HG03159 (cell line): ENCODE measurements around the gene MAPK7.

Experiments
- ATAC-seq: cut with Tn5 transposase; IDR thresholded peaks from one replicate; pipeline ENCODE4 v1.9.1; 2021; ENCODE audit warnings: mild to moderate bottlenecking, moderate library complexity; ENCODE audit not compliant: unreplicated experiment

MAPK7 gene

DNA sequence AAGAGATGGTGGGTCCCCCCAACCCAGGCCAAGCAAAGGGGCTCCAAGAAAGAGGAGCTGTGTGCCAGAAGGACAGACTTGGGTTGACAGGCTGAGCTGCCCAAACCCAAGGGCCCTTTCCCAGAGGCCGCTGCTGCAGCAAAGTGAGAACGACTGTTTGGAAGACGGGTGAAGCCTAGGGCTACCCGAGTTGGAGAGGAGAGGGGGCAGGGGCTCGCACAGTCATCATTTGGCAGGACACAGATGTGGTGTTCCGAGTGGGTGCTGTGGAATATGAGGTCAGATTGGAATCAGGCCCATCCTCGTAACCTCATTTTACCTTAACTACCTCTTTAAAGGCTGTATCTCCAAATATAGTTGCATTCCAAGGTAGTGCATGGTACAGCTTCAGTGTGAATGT lies 14.0 kb downstream of the MAPK7 start:
- no peak for ATAC-seq

DNA sequence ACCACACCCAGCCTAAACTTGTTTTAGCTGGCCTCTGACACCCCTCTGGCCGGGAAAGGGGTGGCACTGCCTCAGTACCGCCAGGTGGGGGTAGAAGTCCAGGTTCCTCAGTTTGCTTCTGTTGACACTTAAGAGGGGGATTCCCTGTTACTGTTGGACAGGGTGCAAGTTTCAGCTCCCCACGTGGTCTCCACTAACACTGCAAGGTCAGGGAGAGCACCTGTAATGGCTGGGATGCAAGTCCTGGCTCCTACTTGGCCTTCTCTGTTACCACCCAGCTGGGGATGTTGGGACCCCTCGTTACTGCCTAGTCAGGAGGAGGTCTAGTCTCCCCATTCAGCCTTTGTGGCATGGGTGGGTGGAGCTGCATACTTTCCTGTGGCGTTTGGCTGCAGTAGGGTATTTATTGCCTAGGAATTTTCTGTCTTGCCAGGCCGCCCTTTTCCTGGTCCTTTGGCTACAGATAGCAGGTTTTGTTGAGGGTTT lies 19.3 kb downstream of the MAPK7 start:
- no peak for ATAC-seq

DNA sequence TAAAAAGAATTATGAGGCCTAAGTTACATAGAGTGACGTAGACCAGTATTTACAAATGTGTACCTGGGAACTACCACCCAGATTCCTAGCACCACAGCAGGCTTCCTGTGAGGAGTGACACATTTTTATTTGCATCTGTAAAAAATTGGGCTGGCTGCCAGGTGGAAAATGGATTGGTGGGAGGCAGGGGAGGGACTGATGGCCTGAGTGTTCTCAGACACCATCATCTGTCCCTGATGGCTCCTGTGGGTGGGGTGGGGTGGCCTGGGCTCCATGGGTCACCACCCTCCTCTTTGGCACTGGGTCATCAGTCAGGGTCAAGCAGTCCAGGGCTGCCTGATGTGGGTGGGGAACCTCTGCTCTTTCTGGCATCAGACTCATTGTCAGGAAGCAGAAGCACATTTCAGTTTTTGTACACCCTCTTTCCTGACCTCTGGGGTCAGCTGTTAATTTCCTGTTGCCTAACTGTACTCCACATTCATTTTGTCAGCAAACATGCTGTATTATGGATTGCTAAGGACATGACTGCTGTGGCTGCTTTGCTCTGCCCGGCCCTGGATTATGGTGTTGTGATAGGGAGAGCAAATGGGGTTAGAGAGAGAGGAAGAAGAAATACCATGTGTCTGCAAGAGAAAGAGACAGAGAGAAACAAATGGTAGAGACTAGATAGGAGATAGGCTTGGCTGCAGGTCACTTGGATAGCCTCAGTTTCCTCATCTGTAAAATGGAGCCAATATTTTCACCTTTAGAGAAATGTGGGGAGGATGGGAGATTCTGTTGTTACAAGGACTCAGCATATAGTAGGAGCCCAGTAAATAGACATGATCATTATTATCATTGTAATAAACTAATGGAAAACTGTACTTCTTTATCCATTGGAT lies 20.2 kb downstream of the MAPK7 start:
- ATAC-seq = no peak

DNA sequence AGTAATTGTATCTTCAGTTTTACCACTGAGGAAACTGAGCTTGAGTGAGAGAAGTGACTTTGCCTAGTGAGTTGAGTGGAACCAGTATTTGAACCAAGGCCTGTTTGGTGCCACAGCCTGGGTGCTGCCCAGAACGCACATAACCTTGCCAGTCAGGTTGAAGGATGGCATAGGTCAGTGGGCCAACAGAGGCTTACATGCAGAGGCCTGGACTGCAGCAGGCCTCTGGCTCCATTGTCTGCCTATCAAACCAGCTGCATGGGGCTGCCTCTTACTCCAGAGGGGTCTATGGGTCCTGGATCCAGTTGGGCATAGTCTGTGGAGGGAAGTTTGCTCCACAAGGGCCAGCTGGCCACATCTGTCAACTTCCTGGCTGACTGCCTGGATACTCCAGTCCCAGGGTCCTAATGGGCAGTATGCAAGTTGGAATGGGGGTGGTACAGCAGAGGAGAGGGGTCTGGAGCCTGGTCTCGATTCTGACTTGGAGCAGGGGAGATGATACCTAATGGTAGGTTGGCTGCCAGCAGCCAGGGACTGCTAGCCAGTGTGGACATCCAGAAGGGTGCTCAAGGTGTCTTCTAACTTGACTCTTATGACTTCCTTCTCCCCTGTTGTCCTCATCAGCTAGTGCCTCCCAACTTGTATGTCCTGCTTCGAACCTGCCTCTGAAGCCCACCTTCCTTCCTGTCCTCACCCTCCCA lies 21.6 kb downstream of the MAPK7 start:
- ATAC-seq = no peak

DNA sequence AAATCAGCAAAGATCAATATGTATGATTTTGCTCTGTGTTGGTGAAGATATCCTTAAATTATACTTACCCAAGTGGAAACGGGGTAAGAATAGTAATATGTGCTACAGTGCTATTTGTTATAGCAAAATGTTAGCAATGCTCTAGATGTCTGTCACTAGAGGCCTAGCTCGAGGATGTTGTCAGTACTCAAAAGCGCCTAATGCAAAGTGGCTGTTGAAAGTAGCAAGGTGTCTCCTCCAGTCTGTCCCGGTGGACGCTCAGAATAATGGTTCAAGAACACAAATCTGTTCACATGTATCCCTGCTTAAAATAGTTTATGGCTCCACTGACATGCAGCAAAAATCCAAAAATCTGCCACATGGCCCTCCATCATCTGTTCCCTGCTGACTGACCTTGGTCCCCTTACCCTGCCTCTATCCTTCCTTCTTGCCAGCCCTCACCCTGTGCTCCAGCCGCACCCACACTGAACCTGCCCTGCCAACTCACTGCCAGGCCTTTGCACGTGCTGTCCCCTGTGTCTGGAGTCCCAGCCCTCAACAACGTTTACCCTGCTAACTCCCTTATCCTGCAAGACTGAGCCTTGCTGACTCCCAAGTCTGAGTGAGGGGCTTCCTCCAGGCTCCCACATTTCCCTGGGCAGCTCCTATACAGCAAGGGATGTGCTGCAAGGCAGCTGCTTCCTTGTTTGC lies 23.2 kb downstream of the MAPK7 start:
- ATAC-seq = no peak

DNA sequence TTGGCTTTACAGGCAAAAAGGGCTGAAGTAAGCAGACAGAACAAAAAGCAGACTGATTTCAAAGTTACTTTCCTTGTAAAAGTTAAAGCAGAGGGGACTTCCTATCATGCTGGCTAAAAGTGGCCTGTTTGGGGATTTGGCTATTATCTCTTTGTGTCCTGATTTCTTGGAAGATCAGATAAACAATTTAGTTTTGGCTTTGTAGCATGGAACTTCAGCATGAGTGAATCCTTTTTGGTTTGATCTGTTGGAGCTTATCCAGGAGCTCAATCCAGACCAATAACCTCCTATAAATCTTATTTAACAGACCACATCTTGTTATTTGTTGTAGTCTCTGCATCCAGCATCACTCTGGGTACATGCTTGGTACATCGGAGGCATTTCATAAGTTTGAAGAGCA lies 23.9 kb downstream of the MAPK7 start:
- no peak for ATAC-seq

DNA sequence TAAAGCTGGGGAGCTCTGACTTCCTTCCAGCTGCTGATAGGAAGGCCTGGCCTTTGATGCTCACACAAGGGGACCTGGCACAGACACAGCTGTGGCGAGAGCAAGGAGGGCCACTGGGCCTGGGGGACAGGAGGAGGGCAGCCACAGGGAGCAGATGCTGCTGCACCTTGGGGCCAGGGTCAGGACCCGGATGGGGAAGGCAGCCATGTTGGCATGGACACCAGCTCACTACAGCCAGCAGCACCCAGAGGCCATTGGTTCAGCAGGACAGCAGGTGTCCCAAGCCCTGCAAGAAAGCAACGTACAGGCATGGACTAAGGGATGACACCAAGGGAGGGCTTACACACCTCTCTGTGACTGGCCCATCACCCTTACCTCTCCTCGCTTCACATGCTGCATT lies 24.7 kb downstream of the MAPK7 start:
- no peak for ATAC-seq

DNA sequence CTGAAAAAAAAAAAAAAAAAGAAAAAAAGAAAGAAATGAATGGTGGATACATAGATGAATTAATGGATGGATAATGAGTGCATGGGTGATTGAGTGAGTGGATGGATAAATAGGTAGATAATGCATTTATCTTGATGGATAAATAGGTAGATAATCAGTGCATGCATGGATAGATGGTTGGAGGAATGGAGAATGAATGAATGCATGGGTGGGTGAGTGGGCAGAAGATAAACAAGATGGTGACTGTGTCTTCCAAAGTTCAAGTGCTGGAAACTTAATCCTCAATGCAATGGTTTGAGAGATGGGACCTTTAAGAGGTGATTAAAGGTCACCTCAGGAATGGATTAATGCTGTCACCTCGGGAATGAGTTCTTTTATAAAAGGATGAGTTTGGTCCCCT lies 26.0 kb downstream of the MAPK7 start:
- no peak for ATAC-seq

DNA sequence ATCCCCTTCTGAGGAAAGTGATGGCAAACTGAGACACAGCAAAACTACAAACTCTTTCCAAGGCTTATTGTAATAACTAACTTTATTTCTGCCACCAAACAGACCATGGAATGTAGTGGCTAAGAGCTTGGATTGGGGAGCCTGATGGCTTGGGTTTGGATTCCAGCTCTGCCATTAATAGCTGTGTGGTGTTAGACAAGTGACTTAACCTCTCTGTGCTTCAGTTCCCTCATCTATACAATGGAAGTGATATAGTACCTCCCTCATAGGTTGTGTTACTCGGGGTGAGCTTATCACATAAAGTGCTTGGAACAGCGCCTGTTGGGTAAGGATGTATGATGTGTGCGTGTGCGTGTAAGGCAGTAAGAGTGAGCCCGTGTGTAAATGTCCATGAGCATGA lies 26.8 kb downstream of the MAPK7 start:
- ATAC-seq = no peak

DNA sequence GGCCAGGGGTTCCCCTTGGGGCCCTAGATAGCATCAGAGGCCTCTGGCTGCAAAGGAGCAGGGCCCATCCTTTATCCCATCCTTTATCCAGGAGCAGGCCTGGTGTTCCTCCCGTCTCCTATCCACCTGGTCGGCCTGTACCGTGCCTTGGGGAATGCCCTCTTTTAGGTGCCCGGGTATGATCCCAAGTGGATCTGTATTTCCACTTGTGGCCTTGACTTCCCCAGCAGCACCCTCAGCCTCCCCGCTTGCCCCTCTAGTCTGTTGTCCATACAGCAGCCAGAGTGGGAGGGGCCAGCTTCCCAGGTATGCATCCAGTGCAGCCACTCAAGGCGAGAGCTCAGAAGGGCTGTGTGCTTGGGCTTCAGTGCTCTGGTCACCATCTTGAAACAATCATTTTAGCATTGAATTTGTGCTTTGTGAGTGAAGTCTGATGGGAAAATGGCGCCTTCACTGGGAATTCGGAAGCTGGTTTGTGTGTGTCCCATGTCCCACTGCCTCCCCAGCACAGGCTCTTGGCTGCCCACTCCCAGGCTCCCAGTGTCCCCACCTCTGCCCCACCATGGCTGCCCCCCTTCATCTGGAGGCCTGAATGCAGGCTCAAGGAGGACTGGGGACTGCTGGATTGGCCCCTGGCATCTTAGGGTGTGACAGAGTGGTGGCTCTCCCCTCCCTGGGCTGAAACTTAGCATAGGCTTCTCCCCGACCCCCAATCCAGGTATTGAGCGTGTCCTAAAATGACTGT lies 29.5 kb downstream of the MAPK7 start:
- no peak for ATAC-seq

DNA sequence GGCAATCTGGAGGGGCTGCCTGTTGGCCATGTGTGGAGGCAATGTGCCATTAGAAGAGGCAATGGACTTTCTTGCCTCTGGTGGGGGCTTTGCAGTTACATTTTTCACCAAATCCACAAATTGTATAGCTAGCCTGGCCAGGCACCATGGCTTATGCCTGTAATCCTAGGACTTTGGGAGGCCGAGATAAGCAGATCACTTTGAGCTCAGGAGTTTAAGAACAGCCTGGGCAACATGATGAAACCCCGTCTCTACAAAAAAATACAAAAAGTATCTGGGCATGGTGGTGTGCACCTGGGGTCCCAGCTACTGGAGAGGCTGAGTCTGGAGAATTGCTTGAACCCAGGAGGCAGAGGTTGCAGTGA lies 30.0 kb downstream of the MAPK7 start:
- no peak for ATAC-seq

DNA sequence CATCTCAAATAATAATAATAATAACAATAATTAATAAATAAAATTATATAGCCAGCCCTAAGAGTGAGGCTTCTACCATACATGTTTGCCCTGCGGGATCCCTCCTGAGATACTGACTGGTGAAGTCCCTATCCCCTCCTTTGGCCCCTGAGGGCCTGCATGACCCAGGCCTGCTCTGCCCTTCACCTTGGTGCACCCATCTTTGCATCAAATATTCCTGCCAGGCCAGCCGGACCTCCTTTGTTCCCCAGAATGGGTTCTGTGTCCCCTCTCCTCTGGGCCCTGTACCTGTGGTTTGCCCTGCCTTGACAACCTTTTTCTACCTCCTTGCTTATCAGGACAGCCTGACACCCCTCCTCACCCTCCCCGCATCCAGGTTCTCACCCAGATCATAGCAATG lies 30.8 kb downstream of the MAPK7 start:
- ATAC-seq = no peak

DNA sequence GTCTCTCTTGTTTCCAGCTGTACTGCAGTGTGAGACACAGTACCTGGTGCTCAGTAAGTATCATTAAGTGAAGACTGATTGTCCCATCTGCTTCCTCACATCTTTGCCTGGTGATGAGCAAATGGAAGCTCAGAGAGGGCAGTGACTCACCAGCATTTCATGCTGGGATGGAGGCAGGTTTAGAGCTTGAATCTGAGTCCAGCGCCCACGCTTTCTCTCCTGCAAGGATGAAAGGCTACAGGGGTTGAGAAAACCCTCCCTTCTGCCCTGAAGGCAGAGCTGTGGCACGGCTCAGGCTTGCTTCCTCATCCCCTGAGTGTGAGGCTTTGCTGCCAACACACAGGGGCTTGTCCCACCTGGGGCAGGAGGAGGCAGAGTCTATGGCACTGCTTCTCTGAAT lies 31.2 kb downstream of the MAPK7 start:
- ATAC-seq = no peak

DNA sequence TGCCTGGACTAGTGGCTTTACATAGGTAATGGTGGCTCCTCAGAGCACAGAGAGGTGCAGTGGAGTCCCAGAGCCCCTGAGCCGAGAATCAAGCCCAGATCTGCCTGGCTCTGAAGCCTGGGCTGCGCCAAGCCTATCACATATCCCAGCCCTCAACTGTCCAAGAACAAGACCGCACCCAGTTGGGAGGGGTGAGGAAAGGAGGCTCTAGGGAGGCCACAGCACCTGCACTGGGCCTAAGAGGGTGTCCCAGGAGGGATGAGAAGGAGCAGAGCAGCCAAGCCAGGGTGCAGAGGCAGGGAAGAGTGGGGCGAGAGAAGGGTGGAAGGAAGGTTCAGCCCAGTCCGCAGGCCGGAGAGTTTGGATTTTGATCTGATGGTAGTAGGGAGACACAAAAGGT lies 31.8 kb downstream of the MAPK7 start:
- no peak for ATAC-seq

DNA sequence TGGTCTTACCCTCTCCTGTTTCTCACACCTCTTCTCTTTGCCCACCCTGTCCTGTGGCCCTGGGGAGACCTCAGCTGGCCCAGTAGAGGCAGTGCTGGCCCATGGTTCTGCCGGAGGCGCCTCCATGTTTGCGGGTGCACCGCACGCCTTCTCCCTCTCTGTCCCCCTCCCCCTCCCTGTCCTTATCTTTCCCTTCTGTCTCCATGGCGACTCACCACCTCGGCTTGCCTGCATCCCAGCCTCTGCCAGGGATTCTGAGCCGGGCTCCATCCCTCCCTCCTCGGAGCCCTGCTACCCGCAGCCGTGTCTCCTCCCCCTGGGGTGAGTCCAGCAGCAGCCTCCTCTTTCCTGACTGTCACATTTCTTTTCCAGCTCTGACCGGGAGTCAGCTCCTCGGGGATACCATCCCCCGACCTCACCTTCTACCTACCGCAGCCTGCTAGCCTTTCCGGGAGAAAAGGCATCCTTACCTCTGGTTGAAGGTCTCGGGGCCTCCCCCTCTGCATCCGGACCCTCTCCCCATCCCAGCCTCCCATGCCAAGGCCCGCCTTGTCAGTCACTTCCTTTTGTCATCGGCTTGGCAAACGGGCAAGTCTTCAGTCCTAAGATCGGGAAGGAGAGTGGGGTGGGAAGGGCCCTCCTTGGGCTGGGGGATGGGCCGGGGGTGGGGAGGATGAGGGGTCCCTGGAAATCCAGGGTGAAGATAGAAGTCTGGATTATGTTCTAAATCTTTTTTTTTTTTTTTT lies 32.8 kb downstream of the MAPK7 start, which contains the start of gene RNF112:
Gene RNF112, plus strand, starts transcription at position 358 of the 746 bp plus-strand sequence. Its CDS starts 177 bp downstream, at position 535.
- no peak for ATAC-seq

DNA sequence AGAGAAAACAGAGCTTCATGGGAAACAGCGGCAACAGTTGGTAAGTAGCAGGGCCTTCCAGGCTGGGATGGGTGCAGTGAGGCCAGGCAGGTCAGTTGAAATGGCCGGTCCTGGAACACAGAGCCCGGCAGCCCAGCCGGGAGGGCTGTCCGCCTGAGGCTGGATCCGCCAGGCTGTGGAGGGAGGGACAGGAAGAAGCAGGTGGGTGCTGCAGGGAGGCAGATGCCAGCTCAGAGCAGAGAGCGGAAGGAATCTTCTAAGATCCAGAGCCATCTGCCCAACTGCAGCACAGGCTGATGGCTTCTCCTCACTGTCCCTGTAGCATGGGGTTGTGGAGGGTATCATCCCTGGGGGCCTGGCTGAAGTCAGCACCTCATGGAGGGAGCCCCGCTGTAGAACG lies 33.3 kb downstream of the MAPK7 start:
- no peak for ATAC-seq

DNA sequence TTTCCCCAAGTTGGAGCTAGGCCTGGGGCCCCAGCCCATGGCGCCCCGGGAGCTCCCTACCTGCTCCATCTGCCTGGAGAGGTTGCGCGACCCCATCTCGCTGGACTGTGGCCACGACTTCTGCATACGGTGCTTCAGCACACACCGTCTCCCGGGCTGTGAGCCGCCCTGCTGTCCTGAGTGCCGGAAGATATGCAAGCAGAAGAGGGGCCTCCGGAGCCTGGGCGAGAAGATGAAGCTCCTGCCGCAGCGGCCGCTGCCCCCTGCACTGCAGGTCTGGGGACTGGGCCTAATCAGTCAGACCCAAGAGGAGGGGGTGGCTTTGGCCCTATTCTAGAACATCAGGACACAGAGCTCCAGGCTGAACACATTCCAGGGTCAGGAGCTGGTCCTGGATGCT lies 34.2 kb downstream of the MAPK7 start:
- no peak for ATAC-seq

DNA sequence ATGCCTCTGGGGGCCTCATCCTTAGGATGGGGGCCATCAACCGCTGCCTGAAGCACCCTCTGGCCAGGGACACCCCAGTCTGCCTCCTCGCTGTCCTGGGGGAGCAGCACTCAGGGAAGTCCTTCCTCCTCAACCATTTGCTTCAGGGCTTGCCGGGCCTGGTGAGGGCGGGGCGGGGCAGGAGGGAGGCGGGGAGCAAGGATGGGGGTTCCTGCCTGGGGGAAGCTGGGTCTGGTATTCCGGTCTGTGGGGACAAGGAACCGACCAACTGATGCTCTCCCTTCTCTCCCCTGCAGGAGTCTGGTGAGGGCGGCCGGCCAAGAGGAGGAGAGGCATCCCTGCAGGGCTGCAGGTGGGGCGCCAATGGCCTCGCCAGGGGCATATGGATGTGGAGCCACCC lies 34.7 kb downstream of the MAPK7 start:
- no peak for ATAC-seq

DNA sequence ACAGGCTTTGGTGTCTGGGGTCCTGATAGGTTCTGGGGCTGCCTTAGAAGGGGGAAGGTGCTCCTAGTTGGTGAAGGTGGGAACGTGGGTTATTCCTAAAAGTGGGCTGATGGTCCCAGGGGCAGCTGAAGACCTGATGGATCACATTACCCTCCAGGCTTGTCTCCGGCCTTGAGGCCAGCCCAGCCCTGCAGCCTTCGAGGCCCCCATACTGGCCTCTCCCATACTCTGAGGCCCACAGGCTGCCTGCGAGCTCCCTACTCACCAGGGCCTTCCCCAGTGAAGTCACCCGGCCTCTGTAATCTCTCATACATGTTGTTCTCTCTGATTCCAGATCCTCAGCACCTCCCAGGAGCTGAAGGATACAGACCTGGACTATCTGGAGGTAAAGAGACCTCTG lies 35.5 kb downstream of the MAPK7 start:
- no peak for ATAC-seq
